HepG2 (cell line): ENCODE results near the gene CYP26A1. TPM values are rescaled to one million over a fixed set of nuclear protein-coding genes. Genes with fewer than 3 reads are reported as not detected.
A peak's percentile ranks its signal among the peaks of the same experiment; 100 is the strongest.

Source experiments
- ATF1 ChIP-seq: IDR thresholded peaks from 2 replicates; pipeline ENCODE4 v1.6.1; 2016; ENCODE audit warnings: mild to moderate bottlenecking, control low read depth
- KLF12 ChIP-seq: sonication (generic); formaldehyde crosslinking; IDR thresholded peaks from 2 replicates; pipeline ENCODE4 v1.4.0; 2020; ENCODE audit warnings: missing genetic modification reagents, borderline replicate concordance
- MED13 ChIP-seq: sonication (generic); formaldehyde crosslinking; IDR thresholded peaks from 2 replicates; pipeline ENCODE4 v1.5.0; 2020; ENCODE audit warnings: missing genetic modification reagents
- PAX8 ChIP-seq: sonication (generic); formaldehyde crosslinking; IDR thresholded peaks from 2 replicates; pipeline ENCODE4 v1.8.0; 2022; ENCODE audit warnings: mild to moderate bottlenecking, missing genetic modification reagents, borderline replicate concordance
- PTBP1 ChIP-seq: fragments of 200-400 bp; formaldehyde crosslinking; IDR thresholded peaks from 2 replicates; pipeline ENCODE4 v1.6.1; 2018; ENCODE audit warnings: low read length, low read depth; ENCODE audit not compliant: poor library complexity, severe bottlenecking
- SSRP1 ChIP-seq: IDR thresholded peaks from 2 replicates; pipeline ENCODE4 v1.6.1; 2016; ENCODE audit warnings: control low read depth
- TOE1 ChIP-seq: sonication (generic); formaldehyde crosslinking; IDR thresholded peaks from 2 replicates; pipeline ENCODE4 v1.4.0; 2020; ENCODE audit warnings: mild to moderate bottlenecking, missing genetic modification reagents
- ZNF138 ChIP-seq: sonication (generic); formaldehyde crosslinking; IDR thresholded peaks from 2 replicates; pipeline ENCODE4 v1.5.0; 2020; ENCODE audit warnings: mild to moderate bottlenecking, low read depth, missing genetic modification reagents
- ZNF460 ChIP-seq: sonication (generic); formaldehyde crosslinking; IDR thresholded peaks from 2 replicates; pipeline ENCODE4 v1.5.1; 2020; ENCODE audit warnings: missing genetic modification reagents, mild to moderate bottlenecking, borderline replicate concordance
- ZNF615 ChIP-seq: sonication (generic); formaldehyde crosslinking; IDR thresholded peaks from 2 replicates; pipeline ENCODE4 v1.5.0; 2020; ENCODE audit warnings: mild to moderate bottlenecking, missing genetic modification reagents, borderline replicate concordance
- polyA plus RNA-seq, 8 experiments: library from polyadenylated mRNA; depleted of rRNA in 3 of 8; stranded (reverse) in 7 of 8; unstranded in 1 of 8; fragments of >200 nt; fragmentation: Illumina TruSeq in 4 of 8; extraction: Trizol in 4 of 8; gene quantifications; 2 replicates each; pipeline versions ENCODE4 v1.2.1 to v1.2.3, GENCODE V29; 2011 to 2016; ENCODE audit warnings: low read depth in 4 of 8, missing spikeins in 1 of 8, mixed read lengths in 1 of 8; ENCODE audit not compliant: insufficient read depth in 1 of 8
- total RNA-seq, 5 experiments: library from RNA; depleted of rRNA; stranded (reverse); fragments of >200 nt; fragmentation: Illumina TruSeq; extraction: Trizol; gene quantifications; 2 replicates each; pipeline ENCODE4 v1.2.3, GENCODE V29; 2016; ENCODE audit warnings: low read depth in 1 of 5
- TF ChIP-seq, protein P1 (sequence below): sonication (generic); formaldehyde crosslinking; IDR thresholded peaks from 2 replicates; pipeline ENCODE4 v1.8.1; 2022; ENCODE audit warnings: mild to moderate bottlenecking, missing genetic modification reagents
- TF ChIP-seq, protein P2 (sequence below): sonication (generic); formaldehyde crosslinking; IDR thresholded peaks from 2 replicates; pipeline ENCODE4 v1.4.0; 2020; ENCODE audit warnings: missing genetic modification reagents
- TF ChIP-seq, protein P3 (sequence below): sonication (generic); formaldehyde crosslinking; IDR thresholded peaks from 2 replicates; pipeline ENCODE4 v1.5.1; 2020; ENCODE audit warnings: missing genetic modification reagents, mild to moderate bottlenecking, borderline replicate concordance
- TF ChIP-seq, protein P4 (sequence below): sonication (generic); formaldehyde crosslinking; IDR thresholded peaks from 2 replicates; pipeline ENCODE4 v1.4.0; 2020; ENCODE audit warnings: missing genetic modification reagents
- TF ChIP-seq, protein P5 (sequence below): sonication (generic); formaldehyde crosslinking; IDR thresholded peaks from 2 replicates; pipeline ENCODE4 v1.4.0; 2020; ENCODE audit warnings: missing genetic modification reagents, mild to moderate bottlenecking, borderline replicate concordance

The CYP26A1 gene
- total and polyA plus RNA-seq, 2 of the 13 experiments (the other 11 are each of a cell fraction or from before 2014, with no cell fraction given) = 0.15 TPM; not detected in 1

DNA sequence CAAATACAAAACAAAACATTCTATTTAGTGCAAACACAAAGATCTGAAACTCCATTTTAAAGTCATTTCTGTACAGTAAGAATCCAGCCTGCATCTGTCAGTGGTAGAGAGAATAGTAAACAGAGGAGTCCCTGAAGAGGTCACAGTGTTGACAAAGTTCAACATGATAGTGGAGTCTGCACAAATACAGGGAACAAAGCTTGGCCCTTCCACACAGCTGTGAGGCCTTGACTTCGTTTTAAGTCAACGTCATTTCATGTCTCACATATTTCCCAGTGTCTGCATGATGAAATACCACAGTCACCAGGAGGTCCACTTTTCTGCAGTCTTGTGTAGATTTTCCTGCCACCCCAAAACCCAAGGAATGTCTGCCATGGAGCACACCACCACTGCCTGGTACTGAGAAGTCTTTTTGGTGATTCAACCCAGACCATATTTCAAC is 33.0 kb downstream of the CYP26A1 start (continued):
- TF ChIP-seq, protein P1, sequence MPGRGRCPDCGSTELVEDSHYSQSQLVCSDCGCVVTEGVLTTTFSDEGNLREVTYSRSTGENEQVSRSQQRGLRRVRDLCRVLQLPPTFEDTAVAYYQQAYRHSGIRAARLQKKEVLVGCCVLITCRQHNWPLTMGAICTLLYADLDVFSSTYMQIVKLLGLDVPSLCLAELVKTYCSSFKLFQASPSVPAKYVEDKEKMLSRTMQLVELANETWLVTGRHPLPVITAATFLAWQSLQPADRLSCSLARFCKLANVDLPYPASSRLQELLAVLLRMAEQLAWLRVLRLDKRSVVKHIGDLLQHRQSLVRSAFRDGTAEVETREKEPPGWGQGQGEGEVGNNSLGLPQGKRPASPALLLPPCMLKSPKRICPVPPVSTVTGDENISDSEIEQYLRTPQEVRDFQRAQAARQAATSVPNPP (CRISPR knock-in tag) = no peak
- TF ChIP-seq ZNF460 (no peak), MED13 (no peak), ZNF138 (CRISPR knock-in tag) (no peak), ATF1 (CRISPR knock-in tag) (peak; percentile 74), ZNF615 (CRISPR knock-in tag) (no peak), PAX8 (CRISPR knock-in tag) (no peak), PTBP1 (no peak), SSRP1 (CRISPR knock-in tag) (no peak), KLF12 (CRISPR knock-in tag) (no peak), TOE1 (CRISPR knock-in tag) (no peak)
- TF ChIP-seq, protein P2, sequence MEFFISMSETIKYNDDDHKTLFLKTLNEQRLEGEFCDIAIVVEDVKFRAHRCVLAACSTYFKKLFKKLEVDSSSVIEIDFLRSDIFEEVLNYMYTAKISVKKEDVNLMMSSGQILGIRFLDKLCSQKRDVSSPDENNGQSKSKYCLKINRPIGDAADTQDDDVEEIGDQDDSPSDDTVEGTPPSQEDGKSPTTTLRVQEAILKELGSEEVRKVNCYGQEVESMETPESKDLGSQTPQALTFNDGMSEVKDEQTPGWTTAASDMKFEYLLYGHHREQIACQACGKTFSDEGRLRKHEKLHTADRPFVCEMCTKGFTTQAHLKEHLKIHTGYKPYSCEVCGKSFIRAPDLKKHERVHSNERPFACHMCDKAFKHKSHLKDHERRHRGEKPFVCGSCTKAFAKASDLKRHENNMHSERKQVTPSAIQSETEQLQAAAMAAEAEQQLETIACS (CRISPR knock-in tag) = no peak
- TF ChIP-seq, protein P3, sequence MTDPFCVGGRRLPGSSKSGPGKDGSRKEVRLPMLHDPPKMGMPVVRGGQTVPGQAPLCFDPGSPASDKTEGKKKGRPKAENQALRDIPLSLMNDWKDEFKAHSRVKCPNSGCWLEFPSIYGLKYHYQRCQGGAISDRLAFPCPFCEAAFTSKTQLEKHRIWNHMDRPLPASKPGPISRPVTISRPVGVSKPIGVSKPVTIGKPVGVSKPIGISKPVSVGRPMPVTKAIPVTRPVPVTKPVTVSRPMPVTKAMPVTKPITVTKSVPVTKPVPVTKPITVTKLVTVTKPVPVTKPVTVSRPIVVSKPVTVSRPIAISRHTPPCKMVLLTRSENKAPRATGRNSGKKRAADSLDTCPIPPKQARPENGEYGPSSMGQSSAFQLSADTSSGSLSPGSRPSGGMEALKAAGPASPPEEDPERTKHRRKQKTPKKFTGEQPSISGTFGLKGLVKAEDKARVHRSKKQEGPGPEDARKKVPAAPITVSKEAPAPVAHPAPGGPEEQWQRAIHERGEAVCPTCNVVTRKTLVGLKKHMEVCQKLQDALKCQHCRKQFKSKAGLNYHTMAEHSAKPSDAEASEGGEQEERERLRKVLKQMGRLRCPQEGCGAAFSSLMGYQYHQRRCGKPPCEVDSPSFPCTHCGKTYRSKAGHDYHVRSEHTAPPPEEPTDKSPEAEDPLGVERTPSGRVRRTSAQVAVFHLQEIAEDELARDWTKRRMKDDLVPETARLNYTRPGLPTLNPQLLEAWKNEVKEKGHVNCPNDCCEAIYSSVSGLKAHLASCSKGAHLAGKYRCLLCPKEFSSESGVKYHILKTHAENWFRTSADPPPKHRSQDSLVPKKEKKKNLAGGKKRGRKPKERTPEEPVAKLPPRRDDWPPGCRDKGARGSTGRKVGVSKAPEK (CRISPR knock-in tag) = no peak
- TF ChIP-seq, protein P4, sequence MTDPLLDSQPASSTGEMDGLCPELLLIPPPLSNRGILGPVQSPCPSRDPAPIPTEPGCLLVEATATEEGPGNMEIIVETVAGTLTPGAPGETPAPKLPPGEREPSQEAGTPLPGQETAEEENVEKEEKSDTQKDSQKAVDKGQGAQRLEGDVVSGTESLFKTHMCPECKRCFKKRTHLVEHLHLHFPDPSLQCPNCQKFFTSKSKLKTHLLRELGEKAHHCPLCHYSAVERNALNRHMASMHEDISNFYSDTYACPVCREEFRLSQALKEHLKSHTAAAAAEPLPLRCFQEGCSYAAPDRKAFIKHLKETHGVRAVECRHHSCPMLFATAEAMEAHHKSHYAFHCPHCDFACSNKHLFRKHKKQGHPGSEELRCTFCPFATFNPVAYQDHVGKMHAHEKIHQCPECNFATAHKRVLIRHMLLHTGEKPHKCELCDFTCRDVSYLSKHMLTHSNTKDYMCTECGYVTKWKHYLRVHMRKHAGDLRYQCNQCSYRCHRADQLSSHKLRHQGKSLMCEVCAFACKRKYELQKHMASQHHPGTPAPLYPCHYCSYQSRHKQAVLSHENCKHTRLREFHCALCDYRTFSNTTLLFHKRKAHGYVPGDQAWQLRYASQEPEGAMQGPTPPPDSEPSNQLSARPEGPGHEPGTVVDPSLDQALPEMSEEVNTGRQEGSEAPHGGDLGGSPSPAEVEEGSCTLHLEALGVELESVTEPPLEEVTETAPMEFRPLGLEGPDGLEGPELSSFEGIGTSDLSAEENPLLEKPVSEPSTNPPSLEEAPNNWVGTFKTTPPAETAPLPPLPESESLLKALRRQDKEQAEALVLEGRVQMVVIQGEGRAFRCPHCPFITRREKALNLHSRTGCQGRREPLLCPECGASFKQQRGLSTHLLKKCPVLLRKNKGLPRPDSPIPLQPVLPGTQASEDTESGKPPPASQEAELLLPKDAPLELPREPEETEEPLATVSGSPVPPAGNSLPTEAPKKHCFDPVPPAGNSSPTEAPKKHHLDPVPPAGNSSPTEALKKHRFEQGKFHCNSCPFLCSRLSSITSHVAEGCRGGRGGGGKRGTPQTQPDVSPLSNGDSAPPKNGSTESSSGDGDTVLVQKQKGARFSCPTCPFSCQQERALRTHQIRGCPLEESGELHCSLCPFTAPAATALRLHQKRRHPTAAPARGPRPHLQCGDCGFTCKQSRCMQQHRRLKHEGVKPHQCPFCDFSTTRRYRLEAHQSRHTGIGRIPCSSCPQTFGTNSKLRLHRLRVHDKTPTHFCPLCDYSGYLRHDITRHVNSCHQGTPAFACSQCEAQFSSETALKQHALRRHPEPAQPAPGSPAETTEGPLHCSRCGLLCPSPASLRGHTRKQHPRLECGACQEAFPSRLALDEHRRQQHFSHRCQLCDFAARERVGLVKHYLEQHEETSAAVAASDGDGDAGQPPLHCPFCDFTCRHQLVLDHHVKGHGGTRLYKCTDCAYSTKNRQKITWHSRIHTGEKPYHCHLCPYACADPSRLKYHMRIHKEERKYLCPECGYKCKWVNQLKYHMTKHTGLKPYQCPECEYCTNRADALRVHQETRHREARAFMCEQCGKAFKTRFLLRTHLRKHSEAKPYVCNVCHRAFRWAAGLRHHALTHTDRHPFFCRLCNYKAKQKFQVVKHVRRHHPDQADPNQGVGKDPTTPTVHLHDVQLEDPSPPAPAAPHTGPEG = no peak
- TF ChIP-seq, protein P5, sequence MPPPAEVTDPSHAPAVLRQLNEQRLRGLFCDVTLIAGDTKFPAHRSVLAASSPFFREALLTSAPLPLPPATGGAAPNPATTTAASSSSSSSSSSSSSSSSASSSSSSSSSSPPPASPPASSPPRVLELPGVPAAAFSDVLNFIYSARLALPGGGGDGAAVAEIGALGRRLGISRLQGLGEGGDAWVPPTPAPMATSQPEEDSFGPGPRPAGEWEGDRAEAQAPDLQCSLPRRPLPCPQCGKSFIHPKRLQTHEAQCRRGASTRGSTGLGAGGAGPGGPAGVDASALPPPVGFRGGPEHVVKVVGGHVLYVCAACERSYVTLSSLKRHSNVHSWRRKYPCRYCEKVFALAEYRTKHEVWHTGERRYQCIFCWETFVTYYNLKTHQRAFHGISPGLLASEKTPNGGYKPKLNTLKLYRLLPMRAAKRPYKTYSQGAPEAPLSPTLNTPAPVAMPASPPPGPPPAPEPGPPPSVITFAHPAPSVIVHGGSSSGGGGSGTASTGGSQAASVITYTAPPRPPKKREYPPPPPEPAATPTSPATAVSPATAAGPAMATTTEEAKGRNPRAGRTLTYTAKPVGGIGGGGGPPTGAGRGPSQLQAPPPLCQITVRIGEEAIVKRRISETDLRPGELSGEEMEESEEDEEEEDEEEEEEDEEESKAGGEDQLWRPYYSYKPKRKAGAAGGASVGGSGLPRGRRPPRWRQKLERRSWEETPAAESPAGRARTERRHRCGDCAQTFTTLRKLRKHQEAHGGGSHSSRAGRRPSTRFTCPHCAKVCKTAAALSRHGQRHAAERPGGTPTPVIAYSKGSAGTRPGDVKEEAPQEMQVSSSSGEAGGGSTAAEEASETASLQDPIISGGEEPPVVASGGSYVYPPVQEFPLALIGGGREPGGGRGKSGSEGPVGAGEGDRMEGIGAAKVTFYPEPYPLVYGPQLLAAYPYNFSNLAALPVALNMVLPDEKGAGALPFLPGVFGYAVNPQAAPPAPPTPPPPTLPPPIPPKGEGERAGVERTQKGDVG (CRISPR knock-in tag) = no peak
